ELR (cell line): ENCODE results near the gene PHACTR1.
"Not testable (repeated sequence)": the region's sequence is repeated elsewhere in the genome, so short reads cannot be mapped to it uniquely, and the experiment has no call there.

Experiments
- DNase-seq: peaks from one replicate; pipeline ENCODE4 v3.0.0-alpha.2; 2015; ENCODE audit warnings: low read depth

PHACTR1 gene

DNA sequence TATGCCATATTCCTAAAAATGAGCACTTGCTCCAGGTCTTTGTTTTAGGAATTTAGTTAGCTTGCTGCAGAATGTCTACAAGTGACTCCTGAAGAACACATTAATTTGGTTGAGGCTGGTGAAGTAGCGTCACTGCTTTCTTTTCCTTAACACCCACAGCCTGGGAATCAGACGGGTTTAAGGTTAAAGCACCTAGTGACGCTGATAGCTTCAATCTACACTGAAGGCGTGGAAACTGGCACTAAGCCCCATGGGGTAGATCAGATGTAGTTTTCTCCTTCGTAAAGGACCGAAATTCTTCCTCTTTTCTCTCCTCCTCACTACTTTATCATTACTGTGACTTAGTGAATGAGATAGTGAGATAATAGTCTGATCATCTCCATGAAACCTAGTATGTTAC is 521.5 kb downstream of the PHACTR1 start:
- no peak for DNase-seq

DNA sequence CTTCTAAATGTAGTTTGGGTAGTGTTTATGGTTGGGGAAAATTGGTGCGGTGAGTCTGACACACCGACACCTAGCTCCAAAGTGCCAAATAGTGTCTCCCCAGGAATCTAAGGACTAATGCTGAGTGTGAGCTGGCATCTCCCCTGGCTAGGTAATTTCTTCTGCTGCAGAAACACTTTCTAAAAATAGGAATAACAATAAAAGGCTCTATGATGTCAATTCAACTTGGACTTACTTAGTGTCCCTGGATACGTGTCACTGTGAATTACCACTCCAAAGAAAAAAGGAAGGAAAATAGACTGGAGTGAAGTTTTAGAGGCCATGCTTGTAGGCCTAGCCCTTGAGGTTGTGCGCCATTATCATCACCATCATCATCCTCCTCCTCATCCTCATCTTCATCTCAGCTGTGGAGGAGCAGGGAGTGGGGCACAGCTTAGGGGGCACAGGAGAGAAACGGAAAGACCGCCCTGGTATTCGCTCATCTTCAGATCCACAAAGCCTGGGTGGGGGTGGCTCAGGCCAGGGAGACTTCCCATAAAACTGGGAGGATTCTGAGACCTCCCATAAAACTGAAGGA is 522.2 kb downstream of the PHACTR1 start:
- no peak for DNase-seq

DNA sequence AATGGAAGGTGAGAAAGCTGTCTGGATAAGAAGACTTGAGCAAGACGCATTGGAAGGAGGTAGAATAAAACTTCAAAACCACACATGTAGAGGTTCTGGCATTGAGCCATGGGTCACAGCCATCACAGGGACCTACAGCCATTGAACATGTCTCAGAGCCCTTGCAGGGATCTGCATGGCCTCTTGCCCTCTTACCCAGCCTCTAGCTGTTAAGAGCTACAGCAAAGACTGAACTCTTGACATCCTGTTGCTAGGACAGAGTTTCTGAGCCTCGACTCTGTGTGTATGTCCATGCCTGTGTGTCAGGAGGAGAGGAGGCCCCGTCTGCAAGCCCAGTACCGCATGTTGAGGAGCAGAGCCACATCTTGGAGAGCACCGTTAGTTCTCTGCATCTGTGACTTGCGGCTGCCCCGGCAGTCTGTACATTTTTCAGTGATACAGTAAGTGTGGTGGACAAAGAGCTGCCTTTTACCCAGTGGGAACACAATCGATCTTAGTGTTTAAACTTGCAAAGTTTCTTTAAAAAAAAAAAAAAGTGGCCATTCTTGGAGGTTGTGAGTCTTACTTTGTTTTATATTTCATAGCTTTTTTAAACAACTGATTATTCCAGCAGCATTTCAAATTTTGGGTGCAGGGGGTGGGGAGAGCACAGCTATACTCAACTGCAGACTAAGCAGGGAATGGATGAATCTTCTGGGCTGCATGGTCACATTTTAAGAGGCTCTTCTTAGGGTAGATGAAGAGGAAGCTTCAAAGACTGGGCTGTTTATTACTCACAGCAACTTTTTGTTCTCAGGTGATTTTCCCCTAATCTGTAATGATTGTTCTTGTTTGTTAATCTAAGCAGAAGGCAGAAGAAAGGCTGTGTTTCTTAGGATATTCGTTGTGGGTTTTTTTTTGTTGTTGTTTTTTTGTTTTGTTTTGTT is 523.2 kb downstream of the PHACTR1 start:
- DNase-seq, result no peak

DNA sequence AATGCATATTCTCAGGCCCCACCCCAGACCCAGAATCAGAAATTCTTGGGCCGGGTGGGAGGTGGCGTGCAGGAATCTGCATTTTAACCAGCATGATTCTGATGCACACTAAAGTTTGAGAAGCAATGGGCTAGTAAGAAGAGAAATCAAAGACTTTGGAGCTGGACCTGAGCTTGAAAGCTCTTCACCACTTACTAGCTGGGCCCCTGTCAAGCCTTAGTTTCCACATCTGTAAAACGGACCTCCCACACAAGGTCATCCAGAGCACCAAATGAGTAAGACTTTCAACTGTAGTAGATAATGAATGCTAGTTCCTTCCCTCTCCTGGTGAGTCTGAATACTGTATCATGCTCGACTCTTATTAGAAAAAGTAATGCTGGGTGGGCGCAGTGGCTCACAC is 524.8 kb downstream of the PHACTR1 start:
- DNase-seq, result no peak

DNA sequence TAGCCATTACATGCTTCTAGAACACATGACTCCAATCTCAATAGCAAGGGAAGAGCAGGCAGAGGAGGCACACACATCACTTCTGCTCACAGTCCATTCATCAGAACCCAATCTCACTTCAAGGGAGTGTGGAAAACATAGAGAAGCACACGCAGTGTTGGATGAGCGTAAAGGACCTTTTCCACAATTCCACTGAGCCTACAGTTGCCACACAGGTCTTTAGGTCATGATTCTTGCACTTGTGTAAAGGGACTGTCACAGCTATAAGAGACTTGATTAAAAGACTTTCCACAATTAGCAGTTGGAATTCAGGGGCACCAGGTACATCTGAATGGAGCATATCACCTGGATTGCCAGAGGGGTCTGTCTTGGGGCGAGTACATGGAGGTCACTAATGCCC is 525.6 kb downstream of the PHACTR1 start:
- no peak for DNase-seq

DNA sequence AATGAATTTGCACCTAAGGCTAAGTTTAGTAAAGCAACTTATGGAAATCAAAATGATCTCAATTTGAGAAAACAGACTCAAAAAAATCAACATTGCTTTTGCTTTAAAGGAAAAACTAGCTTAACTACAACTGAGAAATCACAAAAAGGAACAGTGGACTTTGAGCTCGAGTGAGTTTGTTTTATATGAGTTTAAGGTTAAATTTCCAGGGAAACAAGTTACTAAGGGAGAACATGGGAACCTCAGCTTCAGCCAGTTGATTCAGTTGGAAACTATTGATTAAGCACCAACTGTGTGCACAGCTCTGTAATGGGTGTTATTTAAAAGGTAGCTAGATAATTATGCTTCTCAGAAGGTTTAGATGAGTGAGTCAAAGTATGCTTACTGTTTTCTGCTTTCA is 526.0 kb downstream of the PHACTR1 start:
- DNase-seq, result no peak

DNA sequence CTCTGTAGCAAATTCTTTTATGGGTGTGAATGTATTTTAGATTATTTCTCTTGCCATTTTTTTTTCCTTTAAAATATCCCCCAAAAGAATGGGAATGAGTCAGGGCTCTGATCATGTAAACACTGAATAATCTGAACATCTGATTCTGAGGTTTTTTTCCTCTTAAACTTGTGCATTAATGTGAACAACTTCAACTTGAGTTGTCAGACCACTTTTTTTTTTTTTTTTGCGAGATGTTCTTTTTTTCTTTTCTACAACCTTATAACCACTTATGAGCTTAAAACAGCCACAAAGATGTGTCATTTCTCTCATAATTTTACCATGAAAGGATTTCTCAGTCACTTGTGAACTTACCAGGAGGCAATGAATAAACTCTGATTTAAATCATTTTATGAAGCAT is 526.5 kb downstream of the PHACTR1 start:
- DNase-seq, result peak; percentile 71

DNA sequence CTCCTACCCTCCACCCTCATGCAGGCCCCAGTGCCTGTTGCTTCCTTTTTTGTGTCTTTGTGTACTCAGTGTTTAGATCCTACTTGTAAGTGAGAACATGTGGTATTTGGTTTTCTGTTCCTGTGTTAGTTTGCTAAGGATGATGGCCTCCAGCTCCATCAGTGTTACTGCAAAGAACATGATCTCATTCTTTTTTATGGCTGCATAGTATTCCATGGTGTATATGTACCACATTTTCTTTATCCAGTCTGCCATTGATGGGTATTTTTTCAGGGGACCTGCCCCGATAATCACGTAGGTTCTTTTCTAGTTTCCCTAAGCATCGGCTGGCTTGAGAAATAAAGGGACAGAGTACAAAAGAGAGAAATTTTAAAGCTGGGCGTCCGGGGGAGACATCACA is 527.2 kb downstream of the PHACTR1 start:
- not testable (repeated sequence) for DNase-seq

DNA sequence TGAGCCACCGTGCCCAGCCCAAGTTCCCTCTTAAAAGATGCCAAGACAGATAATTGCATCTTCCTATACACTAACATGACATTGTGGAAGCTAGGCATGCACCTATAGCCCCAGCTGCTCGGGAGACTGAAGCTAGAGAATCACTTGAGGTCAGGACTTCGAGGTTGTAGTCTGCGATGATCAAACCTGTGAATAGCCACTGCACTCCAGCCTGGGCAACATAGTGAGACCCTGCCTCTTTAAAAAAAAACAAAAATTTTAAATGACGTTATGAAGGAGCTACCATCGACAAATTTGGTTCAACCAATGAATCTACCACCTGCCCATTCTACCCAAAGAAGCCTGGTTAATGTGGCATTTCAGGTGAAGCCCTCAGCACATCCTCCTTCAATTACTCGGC is 531.1 kb downstream of the PHACTR1 start:
- DNase-seq, result no peak

DNA sequence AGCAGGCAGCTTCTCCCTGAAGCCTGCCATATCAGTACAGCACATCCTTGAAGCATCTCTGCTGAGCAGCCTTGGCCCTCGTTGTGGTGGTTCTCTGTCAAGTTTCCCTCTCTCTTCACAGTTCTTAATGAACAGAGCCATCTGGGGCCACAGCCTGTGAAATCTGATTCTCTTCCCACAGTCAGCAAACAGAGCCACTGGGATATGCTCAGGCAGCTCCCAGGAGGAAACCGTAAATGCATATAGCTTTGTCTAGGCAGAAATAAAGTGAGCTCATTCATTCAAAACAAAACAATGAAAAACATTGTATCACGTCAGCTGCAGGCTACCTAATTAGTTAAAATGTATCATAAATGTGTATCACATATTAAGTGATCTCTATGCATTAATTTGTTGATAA is 531.5 kb downstream of the PHACTR1 start:
- no peak for DNase-seq

DNA sequence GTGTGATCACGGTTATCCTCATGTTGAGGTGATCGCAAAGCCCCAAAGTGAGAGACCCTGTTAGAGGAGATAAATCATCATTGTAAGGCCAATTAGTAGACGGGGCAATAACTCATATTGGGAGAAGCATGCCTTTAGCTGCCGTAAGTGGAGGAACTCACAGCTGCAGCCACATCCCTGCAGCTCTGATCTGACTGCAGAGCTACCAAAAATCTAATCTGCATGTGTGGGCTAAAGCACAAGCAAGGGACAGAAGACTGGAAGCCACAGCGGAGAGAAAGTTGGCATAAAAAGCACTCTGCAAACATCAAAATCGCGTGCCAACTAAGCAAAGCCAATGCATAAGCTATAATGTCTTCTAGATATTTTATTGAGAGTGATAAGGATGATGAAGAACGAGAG is 532.0 kb downstream of the PHACTR1 start:
- no peak for DNase-seq

DNA sequence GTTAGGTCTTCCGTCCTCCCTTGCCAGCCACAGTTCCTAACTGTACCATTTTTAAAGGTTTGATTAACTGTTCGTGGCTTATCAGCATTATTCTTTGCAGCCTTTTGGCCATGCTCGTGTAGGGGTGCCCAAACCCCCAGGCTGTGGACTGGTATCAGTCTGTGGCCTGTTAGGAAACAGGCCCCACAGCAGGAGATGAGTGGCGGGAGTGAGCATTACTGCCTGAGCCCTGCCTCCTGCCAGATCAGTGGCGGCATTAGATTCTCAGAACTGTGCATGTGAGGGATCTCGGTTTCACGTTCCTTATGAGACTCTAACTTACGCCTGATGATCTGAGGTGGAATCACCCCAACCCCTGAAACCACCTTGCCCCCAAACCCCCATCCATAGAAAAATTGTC is 532.4 kb downstream of the PHACTR1 start:
- no peak for DNase-seq

DNA sequence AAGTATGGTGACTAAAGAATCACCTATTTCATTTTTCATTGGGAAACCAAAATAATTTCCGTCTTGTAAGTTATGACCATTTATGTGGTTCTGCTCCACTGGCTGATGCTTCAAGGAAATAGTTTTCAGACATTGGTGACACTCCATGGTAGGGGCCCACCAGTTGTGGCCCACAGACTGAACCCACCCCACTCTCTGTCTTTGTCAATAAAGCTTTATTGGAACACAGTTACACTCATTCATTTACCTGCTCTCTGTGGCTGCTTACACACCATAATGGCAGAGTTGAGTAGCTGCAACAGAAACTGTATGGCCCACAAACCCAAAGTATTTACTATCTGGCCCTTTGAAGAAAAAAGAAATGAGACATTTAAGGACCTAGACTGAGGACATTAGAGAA is 533.2 kb downstream of the PHACTR1 start:
- DNase-seq, result no peak

DNA sequence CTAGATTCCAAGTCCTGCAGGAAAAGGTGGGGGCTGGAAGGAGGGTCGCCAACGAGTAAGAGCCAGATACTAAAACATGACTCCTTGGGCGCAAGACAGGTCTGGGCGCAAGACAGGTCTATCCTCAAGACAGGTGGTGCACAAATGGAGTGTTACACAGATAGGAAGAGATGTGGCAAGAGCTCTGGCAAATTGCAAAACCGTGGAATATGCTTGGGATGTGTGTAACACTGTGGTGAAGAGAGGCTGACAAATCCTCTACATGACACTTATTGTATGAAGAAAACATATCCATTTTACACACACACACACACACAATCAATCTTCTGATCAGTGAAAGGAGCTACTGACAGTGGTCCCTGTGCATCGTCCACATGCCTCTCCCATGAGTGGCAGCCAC is 534.1 kb downstream of the PHACTR1 start:
- no peak for DNase-seq

DNA sequence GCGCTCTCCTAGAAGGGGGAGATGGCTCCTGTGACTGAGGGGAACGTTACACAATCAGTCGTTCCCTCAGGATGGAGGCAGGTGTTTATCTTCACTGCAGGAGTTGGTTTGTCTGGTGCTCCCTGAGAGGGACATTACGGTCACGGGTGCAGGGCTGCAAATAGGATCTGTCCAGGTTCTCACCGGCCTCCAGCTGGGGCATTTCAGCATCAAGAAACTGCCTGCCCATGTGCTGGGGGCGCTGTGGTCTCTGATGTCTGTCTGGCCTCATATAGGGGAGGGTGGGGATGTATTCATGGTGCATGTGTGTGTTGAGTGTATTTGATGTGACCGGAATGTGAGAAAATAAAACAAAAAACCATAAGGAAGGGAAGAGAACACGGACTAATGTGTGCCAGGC is 534.7 kb downstream of the PHACTR1 start:
- DNase-seq, result no peak

DNA sequence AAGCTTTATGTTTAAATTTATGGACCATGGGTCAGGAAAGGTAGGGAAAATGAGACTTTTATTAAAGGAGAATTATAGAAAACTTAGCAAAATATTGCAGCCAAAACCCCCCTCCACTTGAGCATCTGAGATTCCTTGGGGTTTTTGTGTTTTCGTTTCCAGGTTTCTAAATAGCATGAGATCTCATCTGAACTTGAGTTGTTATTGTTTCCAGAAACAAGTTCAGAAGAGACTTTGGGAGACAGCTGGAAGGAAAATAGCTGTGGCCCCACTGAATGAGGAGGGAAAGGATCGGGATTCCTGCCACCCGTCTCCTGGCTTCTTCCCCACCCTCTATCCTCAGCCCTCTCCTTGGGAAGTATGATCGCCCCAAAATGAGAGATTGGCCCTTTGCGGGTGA is 536.2 kb downstream of the PHACTR1 start:
- no peak for DNase-seq

DNA sequence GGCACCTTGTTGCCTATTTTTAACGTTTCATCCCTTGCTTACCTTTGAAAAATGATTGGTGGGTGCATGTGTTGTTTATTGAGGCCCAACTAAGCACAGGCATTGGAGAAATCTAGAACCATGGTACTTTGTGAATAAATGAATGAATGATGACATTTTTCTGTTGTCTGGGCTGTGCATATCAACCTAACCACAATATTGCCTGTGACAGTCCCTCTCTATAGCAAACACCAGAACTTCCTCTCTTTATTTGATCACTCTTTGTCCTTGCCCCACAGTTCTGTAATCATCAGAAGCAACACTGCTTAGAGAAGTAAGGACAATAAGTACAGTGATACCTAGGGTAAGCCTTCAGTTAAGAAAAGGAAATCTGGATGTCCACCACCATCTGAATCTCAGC is 536.7 kb downstream of the PHACTR1 start:
- no peak for DNase-seq

DNA sequence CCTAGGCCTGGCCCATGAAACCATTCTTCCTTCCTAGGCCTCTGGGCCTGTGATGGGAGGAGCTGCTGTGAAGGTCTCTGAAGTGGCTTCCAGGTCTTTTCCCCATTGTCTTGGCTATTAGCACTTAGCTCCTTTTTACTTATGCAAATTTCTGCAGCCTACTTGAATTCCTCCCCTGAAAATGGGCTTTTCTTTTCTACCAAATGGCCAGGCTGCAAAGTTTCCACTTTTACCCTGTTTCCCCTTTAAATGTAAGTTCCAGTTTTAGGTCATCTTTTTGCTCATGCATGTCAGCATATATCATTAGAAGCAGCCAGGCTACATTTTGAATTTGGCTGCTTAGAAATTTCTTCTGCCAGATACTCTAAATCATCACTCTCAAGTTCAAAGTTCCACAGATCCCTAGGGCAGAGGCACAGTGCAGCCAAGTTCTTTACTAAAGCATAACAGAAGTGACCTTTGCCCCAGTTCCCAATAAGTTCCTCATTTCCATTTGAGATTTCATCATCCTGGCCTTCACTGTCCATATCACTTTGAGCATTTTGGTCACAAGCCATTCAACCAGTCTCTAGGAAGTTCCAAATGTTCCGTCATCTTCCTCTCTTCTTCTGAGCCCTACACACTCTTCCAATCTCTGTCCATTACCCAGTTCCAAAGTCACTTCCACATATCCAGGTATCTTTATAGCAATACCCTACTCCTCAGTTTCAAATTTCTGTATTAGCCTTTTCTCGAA is 539.9 kb downstream of the PHACTR1 start:
- DNase-seq, result no peak

DNA sequence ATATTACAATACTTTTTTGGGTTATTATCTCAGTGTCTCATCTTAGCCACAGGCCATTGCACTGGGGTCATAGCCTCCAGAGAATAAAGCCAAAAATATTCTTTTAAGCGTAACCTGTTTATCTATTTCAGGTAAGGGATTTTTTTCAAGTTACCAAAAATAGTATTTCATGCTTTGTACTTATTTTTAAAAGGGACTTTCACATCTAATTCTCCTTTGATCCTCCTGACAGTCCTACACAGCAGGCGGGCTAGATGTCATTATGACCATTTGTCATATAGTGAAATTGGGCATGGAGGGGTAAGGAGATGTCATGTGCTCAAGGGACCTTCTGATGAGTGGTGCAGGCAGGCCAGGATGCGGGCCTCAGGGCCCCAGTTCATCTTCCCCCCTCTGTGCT is 542.8 kb downstream of the PHACTR1 start:
- DNase-seq, result no peak

DNA sequence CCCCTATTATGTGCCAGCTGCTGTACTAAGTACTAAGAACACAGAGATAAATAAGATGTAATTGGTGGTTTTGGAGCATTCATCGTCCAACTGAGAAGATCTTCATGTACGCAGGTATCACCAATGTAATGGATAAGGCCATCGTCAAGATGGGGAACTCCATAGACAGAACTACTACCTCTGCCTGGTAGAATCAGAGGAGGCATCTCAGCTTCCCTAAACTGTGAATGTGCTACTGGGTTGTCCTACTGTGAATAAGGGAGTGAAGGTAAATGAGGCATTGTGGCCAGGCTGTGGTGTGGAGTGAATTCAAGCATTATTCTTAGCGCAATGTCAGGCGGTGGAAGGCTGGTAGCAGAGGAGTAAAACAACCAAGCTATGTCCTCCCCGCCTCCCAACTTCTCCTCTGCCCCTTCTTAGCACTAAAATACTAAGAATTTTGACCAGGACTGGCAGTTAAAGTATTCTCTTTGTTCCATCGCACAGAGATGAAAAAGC is 543.6 kb downstream of the PHACTR1 start:
- DNase-seq, result no peak

DNA sequence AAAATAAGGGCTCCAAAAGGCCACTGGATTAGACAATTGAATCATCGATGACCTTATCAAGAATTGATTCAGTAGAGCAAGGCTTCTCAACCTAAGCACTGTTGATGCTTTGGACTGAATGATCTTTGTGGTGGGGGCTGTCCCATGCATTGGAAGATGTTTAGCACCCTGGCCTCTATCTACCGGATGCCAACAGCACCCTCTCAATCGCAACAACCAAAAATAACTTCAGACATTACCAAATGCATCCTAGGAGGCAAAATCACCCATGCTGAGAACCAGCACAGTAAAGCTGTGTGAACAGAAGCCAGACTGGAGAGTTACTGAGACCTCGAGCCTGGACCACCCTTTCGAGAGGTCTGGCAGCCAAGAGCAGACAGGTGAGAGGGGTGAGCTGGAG is 544.3 kb downstream of the PHACTR1 start:
- no peak for DNase-seq

DNA sequence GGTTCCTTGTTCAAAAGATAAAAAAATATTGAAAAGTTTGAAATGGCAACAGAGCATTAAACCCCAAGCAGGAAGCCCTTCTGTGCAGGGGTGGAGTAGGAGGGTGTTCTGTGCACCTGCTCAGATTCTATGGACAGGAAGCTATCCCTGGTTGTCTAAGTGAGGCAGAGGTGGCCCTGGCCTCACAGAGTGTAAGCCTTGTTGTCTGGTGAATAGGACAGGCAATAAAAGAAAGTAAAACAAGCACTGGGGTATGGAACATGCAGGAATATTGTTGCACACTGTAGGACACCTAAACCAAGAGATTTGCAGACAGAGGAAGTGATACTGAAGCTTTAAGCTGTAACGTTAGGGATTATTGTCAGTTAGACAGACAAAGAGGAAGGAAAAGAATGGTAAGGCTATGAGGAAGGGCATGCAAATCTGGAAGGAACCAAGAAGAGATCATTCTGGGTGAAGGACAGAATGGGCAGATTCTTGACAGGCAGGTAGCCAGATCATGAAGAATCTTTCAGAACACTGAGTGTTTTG is 545.0 kb downstream of the PHACTR1 start:
- DNase-seq, result no peak
